GOT3 (cell line): ENCODE data around the gene CDX1.
A peak's percentile ranks its signal among the peaks of the same experiment; 100 is the strongest.

ENCODE experiments used
- DNase-seq: peaks from one replicate; lab custom pipeline; 2025; ENCODE audit warnings: mixed read lengths; lab: John Stamatoyannopoulos, UW

The CDX1 gene

GRCh38 chr5:150146862-150147601 lies 19.5 kb upstream of the CDX1 start:
- no peak for DNase-seq

GRCh38 chr5:150147670-150148069 lies 18.9 kb upstream of the CDX1 start:
- DNase-seq = no peak

GRCh38 chr5:150148117-150148927 lies 18.3 kb upstream of the CDX1 start:
- DNase-seq = peak; percentile 45

- DNase-seq = no peak
Measured at GRCh38 chr5:150149618-150150017, 17.0 kb upstream of the CDX1 start.

GRCh38 chr5:150152636-150153462 lies 13.7 kb upstream of the CDX1 start:
- no peak for DNase-seq

- DNase-seq = no peak
Measured at GRCh38 chr5:150153483-150153882, 13.1 kb upstream of the CDX1 start.

GRCh38 chr5:150153957-150154617 lies 12.5 kb upstream of the CDX1 start:
- DNase-seq = no peak

GRCh38 chr5:150154618-150155128 lies 11.9 kb upstream of the CDX1 start:
- DNase-seq = no peak

GRCh38 chr5:150155258-150156026 lies 11.1 kb upstream of the CDX1 start, which contains the start of gene PDGFRB:
TSS of gene PDGFRB (minus strand) at chr5:150155845. CDS start at chr5:150137047, 18,798 bp downstream.
- DNase-seq = peak; percentile 68

GRCh38 chr5:150156027-150156368 lies 10.6 kb upstream of the CDX1 start:
- no peak for DNase-seq

- no peak for DNase-seq
Measured at GRCh38 chr5:150156540-150156939, 10.0 kb upstream of the CDX1 start.

GRCh38 chr5:150157168-150157567 lies 9.4 kb upstream of the CDX1 start:
- DNase-seq = no peak

GRCh38 chr5:150158170-150158949 lies 8.2 kb upstream of the CDX1 start:
- no peak for DNase-seq

GRCh38 chr5:150159031-150159430 lies 7.5 kb upstream of the CDX1 start:
- no peak for DNase-seq

- no peak for DNase-seq
Measured at GRCh38 chr5:150159741-150160179, 6.8 kb upstream of the CDX1 start.

- DNase-seq = no peak
Measured at GRCh38 chr5:150160448-150161081, 6.0 kb upstream of the CDX1 start.

GRCh38 chr5:150161242-150162141 lies 5.1 kb upstream of the CDX1 start:
- DNase-seq = peak; percentile 53

- DNase-seq = no peak
Measured at GRCh38 chr5:150162142-150162513, 4.5 kb upstream of the CDX1 start.

- DNase-seq = no peak
Measured at GRCh38 chr5:150163035-150163434, 3.5 kb upstream of the CDX1 start.
